Measurements from ENCODE around the gene BPIFA3.

The BPIFA3 gene

DNA sequence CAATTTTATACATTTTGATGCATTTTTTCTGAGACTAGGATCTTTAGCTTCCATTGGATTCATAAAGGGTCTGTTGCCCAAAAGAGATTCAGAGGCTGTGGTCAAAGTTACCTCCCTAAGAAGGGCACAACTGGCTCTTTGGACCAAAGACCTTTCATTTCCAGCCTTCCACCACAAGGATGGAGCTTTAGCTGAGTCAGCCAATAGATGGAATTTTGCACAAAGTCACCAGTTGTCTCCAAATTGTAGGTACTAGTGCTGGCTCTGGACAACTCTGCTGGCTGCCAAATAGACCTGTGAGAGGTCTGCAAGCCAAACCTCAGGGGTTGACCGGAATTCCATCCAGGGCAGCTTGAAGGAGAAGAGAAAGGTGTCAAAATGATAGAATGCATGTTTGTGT lies 19.2 kb downstream of the BPIFA3 start:
- H3K9ac ChIP-seq = no peak overlapping the region
- TF ChIP-seq CTCF (IDR thresholded peaks at IDR 0.05) = no peak
- no peaks in the 10 kb centered on the region for H3K9me3 ChIP-seq (ENCODE audit: control insufficient read depth, low read length)
- H3K27me3 ChIP-seq (ENCODE audit: control insufficient read depth, insufficient read depth, low read length) = no peaks in the 10 kb centered on the region
- H3K4me2 ChIP-seq (ENCODE audit: low read length) = no peak overlapping the region
- no peaks in the 10 kb centered on the region for H3K4me1 ChIP-seq
- H3K4me3 ChIP-seq (ENCODE audit: low read depth, low read length) = no peak overlapping the region
- H3K36me3 ChIP-seq (ENCODE audit: control insufficient read depth, insufficient read depth, low read length) = no peaks in the 10 kb centered on the region
- H3K27ac ChIP-seq = no peak overlapping the region
- no peak overlapping the region for H2AFZ ChIP-seq
- no peaks in the 10 kb centered on the region for H3K79me2 ChIP-seq

DNA sequence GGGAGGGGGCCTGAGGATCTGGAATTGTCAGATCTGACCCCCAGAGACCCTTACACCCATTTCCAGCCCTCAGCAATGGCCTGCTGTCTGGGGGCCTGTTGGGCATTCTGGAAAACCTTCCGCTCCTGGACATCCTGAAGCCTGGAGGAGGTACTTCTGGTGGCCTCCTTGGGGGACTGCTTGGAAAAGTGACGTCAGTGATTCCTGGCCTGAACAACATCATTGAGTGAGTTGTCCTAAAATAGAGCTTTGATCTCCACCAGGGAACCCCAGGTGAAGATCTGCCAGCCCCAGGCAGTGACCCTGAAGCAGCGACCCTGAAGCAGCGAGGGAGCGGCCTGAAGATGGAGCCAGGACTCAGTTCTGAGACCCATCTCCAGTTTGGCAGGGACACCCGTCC lies 20.8 kb downstream of the BPIFA3 start:
- no peak overlapping the region for H3K4me3 ChIP-seq (ENCODE audit: low read depth, low read length)
- H3K9ac ChIP-seq = no peak overlapping the region
- H3K27ac ChIP-seq = no peak overlapping the region
- H3K27me3 ChIP-seq (ENCODE audit: control insufficient read depth, insufficient read depth, low read length) = no peaks in the 10 kb centered on the region
- no peaks in the 10 kb centered on the region for H3K36me3 ChIP-seq (ENCODE audit: control insufficient read depth, insufficient read depth, low read length)
- no peak overlapping the region for H2AFZ ChIP-seq
- TF ChIP-seq CTCF (IDR thresholded peaks at IDR 0.05) = no peak
- no peak overlapping the region for H3K4me2 ChIP-seq (ENCODE audit: low read length)
- no peaks in the 10 kb centered on the region for H3K4me1 ChIP-seq
- no peaks in the 10 kb centered on the region for H3K79me2 ChIP-seq
- no peaks in the 10 kb centered on the region for H3K9me3 ChIP-seq (ENCODE audit: control insufficient read depth, low read length)

DNA sequence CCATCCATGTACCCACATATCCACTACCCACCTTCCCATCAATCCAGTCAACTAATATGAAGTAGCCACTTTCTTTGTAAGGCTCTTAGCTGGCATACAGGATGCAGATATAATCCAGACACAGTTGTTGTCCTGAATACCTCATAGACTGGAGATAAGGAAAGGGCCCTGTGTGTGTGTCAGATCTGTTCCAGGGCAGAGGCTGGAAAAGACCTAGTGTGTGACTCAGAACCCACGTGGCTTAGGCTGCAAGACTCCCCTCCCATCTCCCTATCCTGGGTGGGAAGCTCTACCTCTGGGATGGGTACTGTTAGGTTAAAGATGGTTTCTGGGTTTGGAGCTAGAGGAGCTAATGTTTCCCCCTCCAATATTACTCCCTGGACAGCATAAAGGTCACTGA lies 22.3 kb downstream of the BPIFA3 start:
- H3K79me2 ChIP-seq = no peaks in the 10 kb centered on the region
- H3K36me3 ChIP-seq (ENCODE audit: control insufficient read depth, insufficient read depth, low read length) = no peaks in the 10 kb centered on the region
- H3K27ac ChIP-seq = no peak overlapping the region
- no peak overlapping the region for H2AFZ ChIP-seq
- H3K9ac ChIP-seq = no peak overlapping the region
- no peaks in the 10 kb centered on the region for H3K27me3 ChIP-seq (ENCODE audit: control insufficient read depth, insufficient read depth, low read length)
- no peak for TF ChIP-seq CTCF (IDR thresholded peaks at IDR 0.05)
- no peak overlapping the region for H3K4me2 ChIP-seq (ENCODE audit: low read length)
- H3K4me3 ChIP-seq (ENCODE audit: low read depth, low read length) = no peak overlapping the region
- no peaks in the 10 kb centered on the region for H3K4me1 ChIP-seq
- H3K9me3 ChIP-seq (ENCODE audit: control insufficient read depth, low read length) = no peaks in the 10 kb centered on the region

DNA sequence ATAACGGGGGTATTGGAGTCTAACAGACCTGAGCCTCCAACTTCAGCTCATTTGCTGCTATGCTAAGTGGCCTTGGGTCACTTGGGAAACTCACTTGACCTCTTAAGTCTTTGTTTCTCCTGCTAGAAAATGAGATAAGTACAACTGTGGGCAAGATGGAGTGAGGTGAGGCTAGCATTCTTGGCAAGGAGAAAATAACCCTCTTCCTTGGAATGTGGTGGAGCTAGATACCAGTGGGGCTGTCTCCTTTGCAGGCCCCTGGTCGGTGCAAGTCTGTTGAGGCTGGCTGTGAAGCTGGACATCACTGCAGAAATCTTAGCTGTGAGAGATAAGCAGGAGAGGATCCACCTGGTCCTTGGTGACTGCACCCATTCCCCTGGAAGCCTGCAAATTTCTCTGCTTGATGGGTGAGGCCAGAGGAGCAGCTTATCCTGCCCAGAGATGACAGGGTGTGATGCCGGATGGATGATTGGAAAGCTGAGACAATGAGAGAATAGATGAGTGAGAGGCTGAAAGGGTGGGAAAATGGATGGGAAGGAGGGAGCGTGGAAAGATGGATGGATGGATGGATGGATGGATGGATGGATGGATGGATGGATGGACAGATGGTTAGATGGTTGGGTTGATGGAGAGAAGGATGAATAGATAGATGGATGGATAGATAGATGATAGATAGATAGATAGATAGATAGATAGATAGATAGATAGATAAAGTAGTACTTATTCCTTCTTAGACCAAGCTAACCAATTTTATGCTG lies 23.0 kb downstream of the BPIFA3 start:
- no peak overlapping the region for H3K4me3 ChIP-seq (ENCODE audit: low read depth, low read length)
- no peaks in the 10 kb centered on the region for H3K27me3 ChIP-seq (ENCODE audit: control insufficient read depth, insufficient read depth, low read length)
- no peak overlapping the region for H2AFZ ChIP-seq
- no peak for TF ChIP-seq CTCF (IDR thresholded peaks at IDR 0.05)
- H3K4me2 ChIP-seq (ENCODE audit: low read length) = no peak overlapping the region
- no peak overlapping the region for H3K27ac ChIP-seq
- no peaks in the 10 kb centered on the region for H3K4me1 ChIP-seq
- no peaks in the 10 kb centered on the region for H3K9me3 ChIP-seq (ENCODE audit: control insufficient read depth, low read length)
- H3K79me2 ChIP-seq = no peaks in the 10 kb centered on the region
- H3K36me3 ChIP-seq (ENCODE audit: control insufficient read depth, insufficient read depth, low read length) = no peaks in the 10 kb centered on the region
- H3K9ac ChIP-seq = no peak overlapping the region

DNA sequence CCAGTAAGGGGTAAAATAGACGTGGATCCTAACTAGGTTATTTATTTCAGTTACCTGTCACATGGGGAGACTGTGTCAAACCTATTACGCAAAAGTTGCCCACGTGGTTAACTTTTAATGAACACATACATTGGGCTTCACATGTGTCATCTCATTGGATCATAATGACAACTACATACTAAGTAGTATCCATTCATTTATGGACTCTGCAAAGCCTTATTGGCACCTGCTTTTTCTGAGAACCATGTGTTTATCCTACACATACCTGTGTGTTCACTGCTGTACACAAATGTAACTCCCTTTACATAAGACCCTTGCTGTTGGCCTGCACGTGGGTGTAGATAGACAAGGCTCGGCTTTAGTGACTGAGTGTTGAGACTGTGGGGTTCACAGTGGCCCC lies 23.8 kb downstream of the BPIFA3 start:
- Histone ChIP-seq H2AFZ (no peak overlapping the region), H3K4me3 (ENCODE audit: low read depth, low read length) (no peak overlapping the region), H3K36me3 (ENCODE audit: control insufficient read depth, insufficient read depth, low read length) (no peaks in the 10 kb centered on the region), H3K9me3 (ENCODE audit: control insufficient read depth, low read length) (no peaks in the 10 kb centered on the region), H3K4me1 (no peaks in the 10 kb centered on the region), H3K79me2 (no peaks in the 10 kb centered on the region), H3K9ac (no peak overlapping the region), H3K27ac (no peak overlapping the region), H3K4me2 (ENCODE audit: low read length) (no peak overlapping the region), H3K27me3 (ENCODE audit: control insufficient read depth, insufficient read depth, low read length) (no peaks in the 10 kb centered on the region)
- no peak for TF ChIP-seq CTCF (IDR thresholded peaks at IDR 0.05)
